GM12875 (cell line): ENCODE results near the gene TSPAN13.

Source experiments
- H3K4me3 ChIP-seq: one replicate; pipeline ENCODE4 v1.5.1; 2011; ENCODE audit warnings: low read depth, low read length, control low read depth
- CTCF ChIP-seq: IDR thresholded peaks from 2 replicates; pipeline ENCODE4 v1.5.1; 2011; ENCODE audit warnings: low read depth, mild to moderate bottlenecking, control low read depth, inconsistent platforms, low read length, moderate library complexity, borderline replicate concordance; ENCODE audit not compliant: insufficient read depth

The TSPAN13 gene

GRCh38 chr7:16753102-16753931 is at the start of gene TSPAN13:
TSS of gene TSPAN13 (plus strand) at chr7:16753755. CDS start at chr7:16753968, 213 bp downstream.
- no peak for TF ChIP-seq CTCF
- no peak within 1 kb of the TSS for H3K4me3 ChIP-seq

- no peak overlapping the region for H3K4me3 ChIP-seq
- no peak for TF ChIP-seq CTCF
These were observed 45.0 kb upstream of the TSPAN13 start for GRCh38 chr7:16708511-16708910.

GRCh38 chr7:16708980-16709379 is 44.6 kb upstream of the TSPAN13 start:
- H3K4me3 ChIP-seq: no peak overlapping the region
- TF ChIP-seq CTCF: no peak

- H3K4me3 ChIP-seq: no peak overlapping the region
- no peak for TF ChIP-seq CTCF
These were observed 42.9 kb upstream of the TSPAN13 start for GRCh38 chr7:16710651-16711050.

- H3K4me3 ChIP-seq: no peak overlapping the region
- TF ChIP-seq CTCF: no peak
These were observed 41.8 kb upstream of the TSPAN13 start for GRCh38 chr7:16711730-16712129.

GRCh38 chr7:16712916-16713315 is 40.6 kb upstream of the TSPAN13 start:
- TF ChIP-seq CTCF: no peak
- no peak overlapping the region for H3K4me3 ChIP-seq

- no peak overlapping the region for H3K4me3 ChIP-seq
- TF ChIP-seq CTCF: no peak
These were observed 37.6 kb upstream of the TSPAN13 start for GRCh38 chr7:16715928-16716327.
